Measurements from ENCODE around the gene KRT9. TPM values are rescaled to one million over a fixed set of nuclear protein-coding genes. Genes with fewer than 3 reads are reported as not detected.

The KRT9 gene
- total RNA-seq, 3 donors from 2014 or later = 0.44 TPM; not detected in 2

- no peaks in the 10 kb centered on the region for H3K9me3 ChIP-seq
- DNase-seq (ENCODE audit: low spot score in 2 of 2) = peak; percentile 84 to 86
- intact Hi-C loops (cut with DNase I; ENCODE audit: low total_unique reads) = no loop called here
These were observed 35.9 kb downstream of the KRT9 start for GRCh38 chr17:41535764-41536481.

GRCh38 chr17:41534899-41535546 is 36.8 kb downstream of the KRT9 start:
- TF ChIP-seq POLR2AphosphoS5 (IDR thresholded peaks at IDR 0.05) = no peak
- TF ChIP-seq CTCF (IDR thresholded peaks at IDR 0.05) = no peak
- no peak for TF ChIP-seq POLR2A (IDR thresholded peaks at IDR 0.05)

More at GRCh38 chr17:41535764-41536481, 35.9 kb downstream of the KRT9 start:
- Histone ChIP-seq H3K36me3 (no peaks in the 10 kb centered on the region), H3K4me3 (peak overlapping the region in 2 of 3 donors; percentile 3 to 39), H3K27me3 (no peaks in the 10 kb centered on the region), H3K4me1 (peaks cover 0 to 34% of the 10 kb centered on the region in 2 donors), H3K27ac (peak overlapping the region; percentile 85 to 88)
- TF ChIP-seq POLR2AphosphoS5 (IDR thresholded peaks at IDR 0.05) (peak in 1 of 3 donors; percentile 70), POLR2A (IDR thresholded peaks at IDR 0.05) (no peak), CTCF (IDR thresholded peaks at IDR 0.05) (peak in 1 of 3 donors; percentile 12)

GRCh38 chr17:41533613-41534012 is 38.2 kb downstream of the KRT9 start:
- DNase-seq (ENCODE audit: low spot score in 2 of 2) = no peak
- Histone ChIP-seq H3K4me3 (no peak overlapping the region), H3K27ac (peak overlapping the region; percentile 34 to 78), H3K27me3 (peaks cover 0 to 3% of the 10 kb centered on the region in 2 donors), H3K36me3 (no peaks in the 10 kb centered on the region), H3K9me3 (no peaks in the 10 kb centered on the region), H3K4me1 (peaks cover 0 to 32% of the 10 kb centered on the region in 2 donors)
- intact Hi-C loops (cut with DNase I; ENCODE audit: low total_unique reads) = no loop called here
- TF ChIP-seq POLR2A (IDR thresholded peaks at IDR 0.05) (no peak), CTCF (IDR thresholded peaks at IDR 0.05) (no peak), POLR2AphosphoS5 (IDR thresholded peaks at IDR 0.05) (no peak)

More at GRCh38 chr17:41534899-41535546, 36.8 kb downstream of the KRT9 start:
- Histone ChIP-seq H3K27ac (peak overlapping the region; percentile 85 to 88), H3K9me3 (no peaks in the 10 kb centered on the region), H3K4me3 (no peak overlapping the region), H3K36me3 (no peaks in the 10 kb centered on the region), H3K4me1 (peaks cover 0 to 38% of the 10 kb centered on the region in 2 donors), H3K27me3 (peaks cover 0 to 2% of the 10 kb centered on the region in 2 donors)
- intact Hi-C loops (cut with DNase I; ENCODE audit: low total_unique reads) = no loop called here
- DNase-seq (ENCODE audit: low spot score in 2 of 2) = peak in 1 of 2 donors; percentile 17

GRCh38 chr17:41532947-41533570 is 38.8 kb downstream of the KRT9 start:
- peaks cover 0 to 29% of the 10 kb centered on the region in 2 donors for H3K4me1 ChIP-seq
- intact Hi-C loops (cut with DNase I; ENCODE audit: low total_unique reads) = no loop called here
- peak overlapping the region; percentile 34 to 78 for H3K27ac ChIP-seq
- peaks cover 0 to 8% of the 10 kb centered on the region in 2 donors for H3K27me3 ChIP-seq
- H3K9me3 ChIP-seq = no peaks in the 10 kb centered on the region
- no peaks in the 10 kb centered on the region for H3K36me3 ChIP-seq
- no peak for TF ChIP-seq POLR2AphosphoS5 (IDR thresholded peaks at IDR 0.05)
- no peak for TF ChIP-seq POLR2A (IDR thresholded peaks at IDR 0.05)
- TF ChIP-seq CTCF (IDR thresholded peaks at IDR 0.05) = no peak
- H3K4me3 ChIP-seq = no peak overlapping the region
- DNase-seq (ENCODE audit: low spot score in 2 of 2) = peak in 1 of 2 donors; percentile 67
